ENCODE data around the gene NEMF.

Gene NEMF

GRCh38 chr14:49900973-49901372, 48.4 kb upstream of the NEMF start:
- Histone ChIP-seq H3K9me3 (ENCODE audit: control insufficient read depth, insufficient read depth, low read depth, low read length) (no peaks in the 10 kb centered on the region), H3K36me3 (ENCODE audit: control insufficient read depth in 2 of 2, insufficient read depth in 1 of 2, low read length in 2 of 2) (peaks cover 0 to 2% of the 10 kb centered on the region in 2 experiments; a peak in 1 of 3 replicates), H3K4me1 (ENCODE audit: control insufficient read depth, insufficient read depth, low read length) (no peaks in the 10 kb centered on the region; the same call in 1 of the 2 replicates), H3K27ac (ENCODE audit: extremely low read depth, low read depth, low read length) (no peak overlapping the region), H3K4me3 (ENCODE audit: low read depth, low read length) (no peak overlapping the region)
- POLR2A ChIA-PET, result no interaction called here
- TF ChIP-seq GLI4 (tag by site-specific recombination; IDR thresholded peaks at IDR 0.05), result no peak
- TF ChIP-seq KLF16 (tag by site-specific recombination; IDR thresholded peaks at IDR 0.05), result no peak
- TF ChIP-seq ZNF223 (tag by site-specific recombination; IDR thresholded peaks at IDR 0.05), result no peak
- no peak for TF ChIP-seq ZSCAN16 (tag by site-specific recombination; IDR thresholded peaks at IDR 0.05)
- no peak for TF ChIP-seq ZBTB6 (tag by site-specific recombination; IDR thresholded peaks at IDR 0.05)
- TF ChIP-seq ZNF404 (tag by site-specific recombination; IDR thresholded peaks at IDR 0.05), result no peak
- CTCF ChIA-PET, result no interaction called here

- H3K36me3 ChIP-seq (ENCODE audit: control insufficient read depth in 2 of 2, insufficient read depth in 1 of 2, low read length in 2 of 2), result peaks cover 3 to 27% of the 10 kb centered on the region in 2 experiments; a peak in 2 of 3 replicates
- no peak overlapping the region for H3K4me3 ChIP-seq (ENCODE audit: low read depth, low read length)
- ChIA-PET POLR2A (no interaction called here), CTCF (interaction anchor here (1.3 kb wide), 1 partner anchor 9 kb away, joined by 3 read pairs; no protein-coding TSS in a partner anchor)
- no peak for TF ChIP-seq ZNF837 (tag by site-specific recombination; IDR thresholded peaks at IDR 0.05)
- H3K27ac ChIP-seq (ENCODE audit: extremely low read depth, low read depth, low read length), result no peak overlapping the region
- no peaks in the 10 kb centered on the region for H3K9me3 ChIP-seq (ENCODE audit: control insufficient read depth, insufficient read depth, low read depth, low read length)
- no peaks in the 10 kb centered on the region; the same call in 1 of the 2 replicates for H3K4me1 ChIP-seq (ENCODE audit: control insufficient read depth, insufficient read depth, low read length)
These were observed 45.9 kb upstream of the NEMF start for GRCh38 chr14:49898485-49898884.

- CTCF ChIA-PET, result interaction anchor here (1.0 to 1.3 kb wide), 2 partner anchors 10 to 206 kb away, joined by 3 to 4 read pairs; no protein-coding TSS in a partner anchor
- TF ChIP-seq SCRT2 (tag by site-specific recombination; IDR thresholded peaks at IDR 0.05), result peak; percentile 89
- no peak for TF ChIP-seq ZNF560 (tag by site-specific recombination; IDR thresholded peaks at IDR 0.05; ENCODE audit: borderline replicate concordance)
- peak; percentile 82 for TF ChIP-seq SCRT1 (tag by site-specific recombination; IDR thresholded peaks at IDR 0.05; ENCODE audit: borderline replicate concordance)
- TF ChIP-seq ZNF169 (tag by site-specific recombination; IDR thresholded peaks at IDR 0.05), result no peak
- peak; percentile 65 for TF ChIP-seq ZNF600 (tag by site-specific recombination; IDR thresholded peaks at IDR 0.05)
- no peak for TF ChIP-seq ZNF626 (tag by site-specific recombination; IDR thresholded peaks at IDR 0.05)
- no peak for TF ChIP-seq ZNF280C (tag by site-specific recombination; IDR thresholded peaks at IDR 0.05)
- TF ChIP-seq ZBTB17 (tag by site-specific recombination; IDR thresholded peaks at IDR 0.05), result peak; percentile 90
- TF ChIP-seq TSHZ1 (tag by site-specific recombination; IDR thresholded peaks at IDR 0.05; ENCODE audit: borderline replicate concordance), result no peak
- no peaks in the 10 kb centered on the region for H3K9me3 ChIP-seq (ENCODE audit: control insufficient read depth, insufficient read depth, low read depth, low read length)
- peaks cover 3 to 27% of the 10 kb centered on the region in 2 experiments; a peak in 2 of 3 replicates for H3K36me3 ChIP-seq (ENCODE audit: control insufficient read depth in 2 of 2, insufficient read depth in 1 of 2, low read length in 2 of 2)
- no peaks in the 10 kb centered on the region; the same call in 1 of the 2 replicates for H3K4me1 ChIP-seq (ENCODE audit: control insufficient read depth, insufficient read depth, low read length)
- POLR2A ChIA-PET, result no interaction called here
- no peak overlapping the region for H3K27ac ChIP-seq (ENCODE audit: extremely low read depth, low read depth, low read length)
- no peak overlapping the region for H3K4me3 ChIP-seq (ENCODE audit: low read depth, low read length)
These were observed 45.4 kb upstream of the NEMF start for GRCh38 chr14:49897965-49898364.

Measured in HEK293 (cell line).